ENCODE results near the gene LRRC75B.

The LRRC75B gene

GRCh38 chr22:24565077-24565476 lies 27.8 kb downstream of the LRRC75B start:
- Histone ChIP-seq H3K27ac (peak overlapping the region in 1 of 2 donors; percentile 50), H3K4me3 (no peak overlapping the region)
- TF ChIP-seq CTCF (IDR thresholded peaks at IDR 0.05), result no peak
- no peak for DNase-seq (ENCODE audit: low spot score)

- H3K27ac ChIP-seq, result peak overlapping the region in 1 of 2 donors; percentile 50
- TF ChIP-seq CTCF (IDR thresholded peaks at IDR 0.05), result no peak
- no peak for DNase-seq (ENCODE audit: low spot score)
These were observed 28.4 kb downstream of the LRRC75B start for GRCh38 chr22:24564376-24565058.

GRCh38 chr22:24563246-24563645 lies 29.6 kb downstream of the LRRC75B start:
- Histone ChIP-seq H3K27ac (no peak overlapping the region), H3K4me3 (no peak overlapping the region)
- no peak for DNase-seq (ENCODE audit: low spot score)
- no peak for TF ChIP-seq CTCF (IDR thresholded peaks at IDR 0.05)

More at GRCh38 chr22:24564376-24565058, 28.4 kb downstream of the LRRC75B start:
- H3K4me3 ChIP-seq, result no peak overlapping the region

- Histone ChIP-seq H3K4me3 (no peak overlapping the region), H3K27ac (no peak overlapping the region)
- no peak for TF ChIP-seq CTCF (IDR thresholded peaks at IDR 0.05)
- DNase-seq (ENCODE audit: low spot score), result no peak
These were observed 33.4 kb downstream of the LRRC75B start for GRCh38 chr22:24559471-24559870.

GRCh38 chr22:24555165-24556039 lies 37.5 kb downstream of the LRRC75B start, which contains the start of gene SNRPD3:
Gene SNRPD3 (plus strand): TSS chr22:24555999. CDS start chr22:24557675, 1,676 bp downstream.
- DNase-seq (ENCODE audit: low spot score), result peak; percentile 100
- H3K27ac ChIP-seq, result peak within 1 kb of the TSS; percentile 97 to 98
- no peak for TF ChIP-seq CTCF (IDR thresholded peaks at IDR 0.05)

GRCh38 chr22:24554313-24555164 lies 38.3 kb downstream of the LRRC75B start, which contains the start of gene GUCD1:
Gene GUCD1 (minus strand): TSS chr22:24555138. CDS start chr22:24554991, 147 bp downstream.
- no peak for TF ChIP-seq CTCF (IDR thresholded peaks at IDR 0.05)
- Histone ChIP-seq H3K27ac (peak within 1 kb of the TSS; percentile 97 to 98), H3K4me3 (peak within 1 kb of the TSS; percentile 100)
- no peak for DNase-seq (ENCODE audit: low spot score)

More at GRCh38 chr22:24555165-24556039, 37.5 kb downstream of the LRRC75B start, which contains the start of gene SNRPD3:
- H3K4me3 ChIP-seq, result peak within 1 kb of the TSS; percentile 100

All from coronary artery (tissue), 2 donors.